ENCODE data around the gene POLR2C. TPM values are rescaled to one million over a fixed set of nuclear protein-coding genes. Genes with fewer than 3 reads are reported as not detected.
A peak's percentile ranks its signal among the peaks of the same experiment; 100 is the strongest.

The POLR2C gene
- total RNA-seq, 1 experiment from 2014 or later = 85.6 TPM

GRCh38 chr16:57502048-57502775, 39.7 kb downstream of the POLR2C start:
- no peak overlapping the region for H2BK15ac ChIP-seq (ENCODE audit: low read depth, low read length)
- Mint-ChIP-seq H3K27me3 (ENCODE audit: low read depth) (peaks cover 9% of the 10 kb centered on the region), H3K4me3 (no peak overlapping the region), H3K27ac (peak overlapping the region in 1 of 3 experiments; percentile 34; a peak in 1 of 7 replicates), H3K4me1 (peaks cover 9 to 13% of the 10 kb centered on the region in 2 experiments), H3K36me3 (ENCODE audit: insufficient read depth in 1 of 3, low read depth in 3 of 3) (no peaks in the 10 kb centered on the region), H3K9me3 (no peaks in the 10 kb centered on the region)
- no peak overlapping the region for H3T11ph ChIP-seq (ENCODE audit: low read length)
- no peak overlapping the region for H3K18ac ChIP-seq (ENCODE audit: insufficient read length, low read depth, low read length)
- H3K27me3 ChIP-seq (ENCODE audit: insufficient read depth, low read length) = no peaks in the 10 kb centered on the region
- no peak overlapping the region for H3K4ac ChIP-seq (ENCODE audit: low read depth, low read length)
- H4K20me1 ChIP-seq (ENCODE audit: control insufficient read depth, insufficient read depth, insufficient read length) = no peaks in the 10 kb centered on the region
- H3K56ac ChIP-seq (ENCODE audit: insufficient read length, low read depth, low read length) = no peak overlapping the region
- H4K8ac ChIP-seq (replicated peaks; ENCODE audit: insufficient read length, low read depth, low read length) = no peak overlapping the region
- no peaks in the 10 kb centered on the region for H3K79me1 ChIP-seq (ENCODE audit: insufficient read depth, low read depth, low read length, poor library complexity, severe bottlenecking)
- H2BK120ac ChIP-seq (ENCODE audit: low read depth, low read length, poor library complexity, severe bottlenecking) = no peak overlapping the region
- H3K27ac ChIP-seq (ENCODE audit: insufficient read length, low read depth, low read length) = no peak overlapping the region
- H3K4me1 ChIP-seq (ENCODE audit: insufficient read depth, low read length) = no peaks in the 10 kb centered on the region; the same call in 1 of the 2 replicates
- H3K14ac ChIP-seq (ENCODE audit: insufficient read depth, low read length) = no peak overlapping the region
- H3K4me2 ChIP-seq (ENCODE audit: insufficient read depth, insufficient read length, low read length) = no peak overlapping the region
- no peak for DNase-seq
- no peak overlapping the region for H2BK5ac ChIP-seq (ENCODE audit: insufficient read length, low read length)
- no peak overlapping the region for H2AK5ac ChIP-seq (ENCODE audit: insufficient read length, low read length)
- no peaks in the 10 kb centered on the region for H3K79me2 ChIP-seq (ENCODE audit: insufficient read depth, low read length)
- H3K23ac ChIP-seq (ENCODE audit: insufficient read length, low read depth, low read length) = no peak overlapping the region
- no peak overlapping the region for H3K9ac ChIP-seq (ENCODE audit: extremely low read depth, insufficient read length, low read length)
- H2BK20ac ChIP-seq (ENCODE audit: low read depth, low read length, poor library complexity, severe bottlenecking) = no peak overlapping the region
- H4K5ac ChIP-seq (ENCODE audit: insufficient read length, low read depth, low read length) = no peak overlapping the region
- WGBS (ENCODE audit: extremely low coverage, insufficient read length, low lambda C conversion rate) = no CpG with 5 or more reads among the region's 12 CpGs
- TF ChIP-seq CTCF (conservative IDR thresholded peaks at IDR 0.05) = no peak
- H2AFZ ChIP-seq (ENCODE audit: low read length) = no peak overlapping the region
- H2BK12ac ChIP-seq (ENCODE audit: insufficient read length, low read depth, low read length) = no peak overlapping the region
- no peaks in the 10 kb centered on the region for H3K23me2 ChIP-seq (ENCODE audit: insufficient read length, low read depth, low read length, poor library complexity, severe bottlenecking)
- no peak overlapping the region for H4K91ac ChIP-seq (ENCODE audit: insufficient read length, low read depth, low read length)
- H3K9me3 ChIP-seq (ENCODE audit: control insufficient read depth, low read depth, low read length) = no peaks in the 10 kb centered on the region

Data from H9 (cell line).